Keratinocyte (primary cell): ENCODE measurements around the gene ARFGEF3.

ENCODE experiments used
- EZH2 ChIP-seq: IDR thresholded peaks from one replicate; pipeline ENCODE4 v1.6.1; 2012; ENCODE audit warnings: inconsistent platforms, mild to moderate bottlenecking, low read length, moderate library complexity
- TF ChIP-seq, protein P1 (sequence below), 3 experiments: IDR thresholded peaks in 1 of 3; conservative IDR thresholded peaks in 1 of 3; optimal IDR thresholded peaks in 1 of 3; 2 replicates in 2 of 3; 3 replicates in 1 of 3; pipeline versions ENCODE3 to v1.5.1; 2011; ENCODE audit warnings: low read length in 3 of 3, mild to moderate bottlenecking in 3 of 3, moderate library complexity in 2 of 3, control low read depth in 1 of 3, inconsistent platforms in 1 of 3; ENCODE audit not compliant: insufficient read depth in 2 of 3; ENCODE audit errors: extremely low read depth in 1 of 3

GRCh38 chr6:138230759-138231380 lies 69.1 kb downstream of the ARFGEF3 start:
- TF ChIP-seq, protein P1, sequence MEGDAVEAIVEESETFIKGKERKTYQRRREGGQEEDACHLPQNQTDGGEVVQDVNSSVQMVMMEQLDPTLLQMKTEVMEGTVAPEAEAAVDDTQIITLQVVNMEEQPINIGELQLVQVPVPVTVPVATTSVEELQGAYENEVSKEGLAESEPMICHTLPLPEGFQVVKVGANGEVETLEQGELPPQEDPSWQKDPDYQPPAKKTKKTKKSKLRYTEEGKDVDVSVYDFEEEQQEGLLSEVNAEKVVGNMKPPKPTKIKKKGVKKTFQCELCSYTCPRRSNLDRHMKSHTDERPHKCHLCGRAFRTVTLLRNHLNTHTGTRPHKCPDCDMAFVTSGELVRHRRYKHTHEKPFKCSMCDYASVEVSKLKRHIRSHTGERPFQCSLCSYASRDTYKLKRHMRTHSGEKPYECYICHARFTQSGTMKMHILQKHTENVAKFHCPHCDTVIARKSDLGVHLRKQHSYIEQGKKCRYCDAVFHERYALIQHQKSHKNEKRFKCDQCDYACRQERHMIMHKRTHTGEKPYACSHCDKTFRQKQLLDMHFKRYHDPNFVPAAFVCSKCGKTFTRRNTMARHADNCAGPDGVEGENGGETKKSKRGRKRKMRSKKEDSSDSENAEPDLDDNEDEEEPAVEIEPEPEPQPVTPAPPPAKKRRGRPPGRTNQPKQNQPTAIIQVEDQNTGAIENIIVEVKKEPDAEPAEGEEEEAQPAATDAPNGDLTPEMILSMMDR (optimal IDR thresholded peaks at IDR 0.05 in 1 of 3, IDR thresholded peaks at IDR 0.05 in 1 of 3, conservative IDR thresholded peaks at IDR 0.05 in 1 of 3; ENCODE audit: extremely low read depth in 1 of 3, insufficient read depth in 2 of 3, low read length in 3 of 3) = no peak
- TF ChIP-seq EZH2 = no peak
